Smooth muscle cell (in vitro differentiated cells): ENCODE measurements around the gene ARPC5. TPM values are rescaled to one million over a fixed set of nuclear protein-coding genes. Genes with fewer than 3 reads are reported as not detected.

Experiments used
- DNase-seq: peaks from one replicate; lab custom pipeline; 2025; ENCODE audit not compliant: unreplicated experiment; lab: John Stamatoyannopoulos, UW
- H2AFZ ChIP-seq: fragments of 200-600 bp; sonication (generic); 2 replicates; pipeline ENCODE4 v1.6.0; 2016; ENCODE audit warnings: antibody characterized with exemption, low read depth, mild to moderate bottlenecking
- H3F3A ChIP-seq: fragments of 200-600 bp; sonication (generic); 2 replicates; pipeline ENCODE4 v1.6.0; 2017; ENCODE audit warnings: antibody characterized with exemption, low read depth
- H3K27ac ChIP-seq: fragments of 200-600 bp; sonication (generic); 2 replicates; pipeline ENCODE4 v1.5.1; 2016; ENCODE audit warnings: low read depth, mild to moderate bottlenecking
- H3K27me3 ChIP-seq: fragments of 200-600 bp; sonication (generic); 2 replicates; pipeline ENCODE4 v1.6.1; 2016; ENCODE audit warnings: low read depth, mild to moderate bottlenecking
- H3K36me3 ChIP-seq: fragments of 200-600 bp; sonication (generic); 2 replicates; pipeline ENCODE4 v1.5.1; 2016; ENCODE audit warnings: low read depth
- H3K4me1 ChIP-seq: fragments of 200-600 bp; sonication (generic); 2 replicates; pipeline ENCODE4 v1.5.1; 2016; ENCODE audit warnings: low read depth
- H3K4me2 ChIP-seq: fragments of 200-600 bp; sonication (generic); 2 replicates; pipeline ENCODE4 v1.6.0; 2016; ENCODE audit warnings: mild to moderate bottlenecking
- H3K4me3 ChIP-seq: fragments of 200-600 bp; sonication (generic); 2 replicates; pipeline ENCODE4 v1.5.1; 2016; ENCODE audit warnings: mild to moderate bottlenecking
- H3K79me2 ChIP-seq: fragments of 200-600 bp; sonication (generic); 2 replicates; pipeline ENCODE4 v1.6.0; 2016; ENCODE audit warnings: low read depth, mild to moderate bottlenecking
- H3K9ac ChIP-seq: fragments of 200-600 bp; sonication (generic); 2 replicates; pipeline ENCODE4 v1.6.0; 2016; ENCODE audit warnings: low read depth
- H3K9me3 ChIP-seq: fragments of 200-600 bp; sonication (generic); replicated peaks from 2 replicates; pipeline ENCODE4 v1.5.1; 2016; ENCODE audit warnings: low read depth
- H4K20me1 ChIP-seq: fragments of 200-600 bp; sonication (generic); 2 replicates; pipeline ENCODE4 v1.6.0; 2016; ENCODE audit warnings: low read depth
- CTCF ChIP-seq: fragments of 200-600 bp; sonication (generic); IDR thresholded peaks from 2 replicates; pipeline ENCODE4 v1.5.1; 2017; ENCODE audit warnings: borderline replicate concordance, mild to moderate bottlenecking, antibody characterized with exemption; ENCODE audit not compliant: insufficient read depth, poor library complexity, severe bottlenecking
- WGBS: methylation state at CpG from one replicate; pipeline ENCODE4 v1.1.7; 2016; ENCODE audit warnings: low lambda C conversion rate; 5-methylcytosine and 5-hydroxymethylcytosine counted together
- polyA plus RNA-seq: library from polyadenylated mRNA; unstranded; fragments of >200 nt; fragmentation: Nextera tagmentation; extraction: Ambion mirVana; gene quantifications from 2 replicates; pipeline ENCODE4 v1.2.1, GENCODE V29; 2016
- total RNA-seq: library from RNA; depleted of rRNA; stranded (reverse); fragments of >200 nt; gene quantifications from 2 replicates; pipeline ENCODE4 v1.2.3, GENCODE V29; 2014

ARPC5 gene
- total and polyA plus RNA-seq, 2 experiments from 2014 or later = 188 to 205 TPM

GRCh38 chr1:183589874-183590243, 45.7 kb downstream of the ARPC5 start:
- no peak overlapping the region for H2AFZ ChIP-seq
- 93% methylated on average over 4 of the region's 4 CpGs for WGBS
- H3K79me2 ChIP-seq = no peaks in the 10 kb centered on the region
- H3K27ac ChIP-seq = no peak overlapping the region
- H4K20me1 ChIP-seq = no peaks in the 10 kb centered on the region
- no peaks in the 10 kb centered on the region for H3K27me3 ChIP-seq
- no peaks in the 10 kb centered on the region for H3K9me3 ChIP-seq
- H3K9ac ChIP-seq = no peak overlapping the region
- H3K4me3 ChIP-seq = no peak overlapping the region
- DNase-seq = no peak
- TF ChIP-seq CTCF = no peak
- H3K4me2 ChIP-seq = no peak overlapping the region
- no peaks in the 10 kb centered on the region for H3K36me3 ChIP-seq
- no peaks in the 10 kb centered on the region for H3K4me1 ChIP-seq
- H3F3A ChIP-seq = no peaks in the 10 kb centered on the region

- Histone ChIP-seq H2AFZ (no peak overlapping the region), H3K27me3 (no peaks in the 10 kb centered on the region), H3K9me3 (no peaks in the 10 kb centered on the region), H3K79me2 (no peaks in the 10 kb centered on the region), H3K27ac (no peak overlapping the region), H3K4me1 (no peaks in the 10 kb centered on the region), H3F3A (no peaks in the 10 kb centered on the region), H3K36me3 (no peaks in the 10 kb centered on the region), H3K9ac (no peak overlapping the region), H4K20me1 (no peaks in the 10 kb centered on the region), H3K4me3 (no peak overlapping the region), H3K4me2 (no peak overlapping the region)
- no peak for TF ChIP-seq CTCF
- WGBS = 94% methylated on average over 5 of the region's 5 CpGs
- DNase-seq = no peak
Measured at GRCh38 chr1:183589384-183589783, 46.2 kb downstream of the ARPC5 start.

GRCh38 chr1:183588827-183589226, 46.8 kb downstream of the ARPC5 start:
- TF ChIP-seq CTCF = no peak
- H3K27ac ChIP-seq = no peak overlapping the region
- H3K4me1 ChIP-seq = no peaks in the 10 kb centered on the region
- no peak overlapping the region for H3K9ac ChIP-seq
- no peaks in the 10 kb centered on the region for H3F3A ChIP-seq
- no peak overlapping the region for H3K4me2 ChIP-seq
- no peak overlapping the region for H3K4me3 ChIP-seq
- H3K27me3 ChIP-seq = no peaks in the 10 kb centered on the region
- H4K20me1 ChIP-seq = no peaks in the 10 kb centered on the region
- no peaks in the 10 kb centered on the region for H3K79me2 ChIP-seq
- no peak overlapping the region for H2AFZ ChIP-seq
- no peaks in the 10 kb centered on the region for H3K36me3 ChIP-seq
- DNase-seq = no peak
- H3K9me3 ChIP-seq = no peaks in the 10 kb centered on the region

- H3K27ac ChIP-seq = no peak overlapping the region
- 91% methylated on average over 8 of the region's 8 CpGs for WGBS
- no peak for DNase-seq
- H3K9ac ChIP-seq = no peak overlapping the region
- H3K27me3 ChIP-seq = no peaks in the 10 kb centered on the region
- no peak overlapping the region for H3K4me2 ChIP-seq
- H3K9me3 ChIP-seq = no peaks in the 10 kb centered on the region
- H3K36me3 ChIP-seq = no peaks in the 10 kb centered on the region
- H3K4me1 ChIP-seq = no peaks in the 10 kb centered on the region
- H3K79me2 ChIP-seq = no peaks in the 10 kb centered on the region
- no peak overlapping the region for H3K4me3 ChIP-seq
- H2AFZ ChIP-seq = no peak overlapping the region
- no peaks in the 10 kb centered on the region for H3F3A ChIP-seq
- no peaks in the 10 kb centered on the region for H4K20me1 ChIP-seq
- TF ChIP-seq CTCF = no peak
Measured at GRCh38 chr1:183586926-183587325, 48.7 kb downstream of the ARPC5 start.
